ENCODE results near the gene RAPGEF1.
"Not testable (repeated sequence)": the region's sequence is repeated elsewhere in the genome, so short reads cannot be mapped to it uniquely, and the experiment has no call there.

Gene RAPGEF1, protein sequence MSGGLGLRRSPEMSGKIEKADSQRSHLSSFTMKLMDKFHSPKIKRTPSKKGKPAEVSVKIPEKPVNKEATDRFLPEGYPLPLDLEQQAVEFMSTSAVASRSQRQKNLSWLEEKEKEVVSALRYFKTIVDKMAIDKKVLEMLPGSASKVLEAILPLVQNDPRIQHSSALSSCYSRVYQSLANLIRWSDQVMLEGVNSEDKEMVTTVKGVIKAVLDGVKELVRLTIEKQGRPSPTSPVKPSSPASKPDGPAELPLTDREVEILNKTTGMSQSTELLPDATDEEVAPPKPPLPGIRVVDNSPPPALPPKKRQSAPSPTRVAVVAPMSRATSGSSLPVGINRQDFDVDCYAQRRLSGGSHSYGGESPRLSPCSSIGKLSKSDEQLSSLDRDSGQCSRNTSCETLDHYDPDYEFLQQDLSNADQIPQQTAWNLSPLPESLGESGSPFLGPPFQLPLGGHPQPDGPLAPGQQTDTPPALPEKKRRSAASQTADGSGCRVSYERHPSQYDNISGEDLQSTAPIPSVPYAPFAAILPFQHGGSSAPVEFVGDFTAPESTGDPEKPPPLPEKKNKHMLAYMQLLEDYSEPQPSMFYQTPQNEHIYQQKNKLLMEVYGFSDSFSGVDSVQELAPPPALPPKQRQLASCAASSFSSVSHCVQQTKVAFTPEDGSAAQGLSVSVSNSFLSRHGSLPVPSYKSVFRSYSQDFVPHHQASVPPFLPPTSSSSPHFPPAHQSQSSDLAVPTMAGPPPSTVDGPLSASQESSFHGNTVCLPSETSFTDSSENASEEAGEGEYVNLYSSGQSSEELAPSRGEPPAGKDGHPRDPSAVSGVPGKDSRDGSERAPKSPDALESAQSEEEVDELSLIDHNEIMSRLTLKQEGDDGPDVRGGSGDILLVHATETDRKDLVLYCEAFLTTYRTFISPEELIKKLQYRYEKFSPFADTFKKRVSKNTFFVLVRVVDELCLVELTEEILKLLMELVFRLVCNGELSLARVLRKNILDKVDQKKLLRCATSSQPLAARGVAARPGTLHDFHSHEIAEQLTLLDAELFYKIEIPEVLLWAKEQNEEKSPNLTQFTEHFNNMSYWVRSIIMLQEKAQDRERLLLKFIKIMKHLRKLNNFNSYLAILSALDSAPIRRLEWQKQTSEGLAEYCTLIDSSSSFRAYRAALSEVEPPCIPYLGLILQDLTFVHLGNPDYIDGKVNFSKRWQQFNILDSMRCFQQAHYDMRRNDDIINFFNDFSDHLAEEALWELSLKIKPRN (N-terminal part only)

DNA sequence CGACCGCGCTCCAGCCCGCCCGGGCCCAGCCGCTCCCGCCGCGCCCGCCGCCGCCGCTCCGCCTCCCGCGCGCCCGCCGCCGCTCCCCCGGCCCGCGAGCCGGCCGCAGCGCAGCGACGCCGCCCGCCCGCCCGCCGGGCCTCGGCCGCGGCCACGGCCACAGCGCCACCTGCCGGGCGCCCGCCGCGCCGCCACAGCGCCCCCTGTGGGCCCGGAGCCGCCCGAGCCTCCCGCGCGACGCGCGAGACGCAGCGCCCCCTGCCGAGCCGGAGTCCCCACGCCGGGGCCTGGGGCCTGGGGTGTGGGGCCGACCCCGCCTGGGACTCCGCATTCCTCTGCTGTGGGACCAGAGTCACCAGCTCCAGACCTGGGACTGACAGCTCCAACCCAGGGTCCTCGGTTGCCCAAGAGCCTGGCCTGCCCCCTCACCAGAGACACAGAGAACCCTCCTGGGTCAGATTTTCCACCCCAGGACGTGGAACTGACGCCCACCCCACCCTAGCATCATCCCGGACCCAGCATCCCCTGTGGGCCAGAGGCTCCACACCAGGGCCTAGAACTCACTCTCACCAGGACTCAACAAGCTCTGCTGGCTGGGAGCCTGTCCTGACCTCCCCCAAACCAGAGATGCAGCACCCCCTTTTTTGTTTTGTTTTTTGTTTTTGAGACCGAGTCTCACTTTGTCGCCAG is at the start of gene RAPGEF1:
TSS of gene RAPGEF1 (minus strand) at position 118 of the 690 bp plus-strand sequence. CDS start 246 bp downstream, outside the sequence.
- peak; percentile 94 for DNase-seq

DNA sequence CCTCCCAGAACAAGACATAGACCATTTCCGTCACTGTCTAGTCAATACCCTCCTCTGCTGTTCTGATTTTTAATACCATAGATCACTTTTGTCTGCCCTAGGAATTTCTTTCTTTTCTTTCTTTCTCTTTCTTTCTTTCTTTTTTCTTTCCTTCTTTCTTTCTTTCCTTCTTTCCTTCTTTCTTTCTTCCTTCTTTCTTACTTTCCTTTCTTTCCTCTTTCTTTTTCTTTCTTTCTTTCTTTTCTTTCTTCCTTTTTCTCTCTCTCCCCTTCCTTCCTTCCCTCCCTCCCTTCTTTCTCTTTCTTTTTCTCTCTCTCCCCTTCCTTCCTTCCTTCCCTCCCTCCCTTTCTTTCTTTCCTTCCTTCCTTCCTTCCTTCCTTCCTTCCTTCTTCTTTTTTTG is 49.0 kb upstream of the RAPGEF1 start:
- DNase-seq: no peak

DNA sequence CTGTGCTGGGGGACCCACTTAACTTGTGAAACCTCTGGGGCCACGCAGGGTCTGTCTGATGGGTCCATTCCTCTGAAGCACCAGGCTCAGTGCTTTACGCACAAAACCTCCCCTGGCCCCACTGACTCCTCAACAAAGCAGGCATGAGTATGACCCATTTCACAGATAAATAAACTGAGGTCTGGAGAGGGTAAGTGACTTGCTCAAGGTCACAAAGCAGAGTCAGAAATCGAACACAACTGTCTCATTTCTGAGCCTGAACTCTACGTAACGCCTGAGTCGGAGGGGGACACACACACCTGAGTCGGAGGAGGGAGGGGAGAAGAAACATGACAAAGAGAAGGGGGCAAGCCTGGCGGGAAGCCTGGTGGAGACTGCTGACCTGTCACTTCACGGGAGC is 48.0 kb upstream of the RAPGEF1 start:
- DNase-seq: no peak

DNA sequence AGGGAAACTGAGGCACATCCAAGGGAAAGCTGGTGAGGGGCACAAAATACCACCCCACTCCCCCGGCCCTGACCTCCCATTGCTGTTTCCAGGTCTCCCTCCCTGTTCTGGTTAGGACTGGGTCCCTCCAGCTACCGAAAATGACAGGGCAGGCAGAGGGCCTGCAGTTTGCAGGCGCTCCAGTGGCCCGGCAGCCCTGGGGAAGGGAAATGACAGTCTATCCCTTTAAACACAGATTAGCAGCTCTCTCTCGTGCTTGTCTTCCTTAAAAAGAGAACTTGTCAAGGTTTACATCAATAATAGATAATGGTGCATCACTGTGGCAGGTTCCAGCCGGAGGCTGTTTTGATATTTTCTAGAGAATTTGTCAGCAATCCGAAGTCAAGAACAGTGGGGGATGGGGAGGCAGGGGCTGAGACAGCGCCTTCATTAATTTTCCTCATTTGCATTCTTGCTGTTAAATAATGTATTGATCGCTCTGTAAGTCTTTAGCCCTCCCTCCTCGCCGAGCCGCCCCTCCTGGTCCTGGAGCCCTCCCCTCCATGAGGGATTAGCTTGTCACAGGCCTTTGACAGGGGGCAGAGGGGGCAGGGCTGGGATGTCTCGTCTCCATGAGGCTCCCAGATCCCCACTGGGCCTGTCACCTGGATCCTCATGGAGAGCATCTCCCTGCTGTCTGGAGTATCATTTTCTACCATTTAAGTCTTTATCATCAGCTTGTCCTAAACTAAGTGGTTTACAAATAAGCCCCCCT is 45.0 kb upstream of the RAPGEF1 start:
- DNase-seq: no peak

DNA sequence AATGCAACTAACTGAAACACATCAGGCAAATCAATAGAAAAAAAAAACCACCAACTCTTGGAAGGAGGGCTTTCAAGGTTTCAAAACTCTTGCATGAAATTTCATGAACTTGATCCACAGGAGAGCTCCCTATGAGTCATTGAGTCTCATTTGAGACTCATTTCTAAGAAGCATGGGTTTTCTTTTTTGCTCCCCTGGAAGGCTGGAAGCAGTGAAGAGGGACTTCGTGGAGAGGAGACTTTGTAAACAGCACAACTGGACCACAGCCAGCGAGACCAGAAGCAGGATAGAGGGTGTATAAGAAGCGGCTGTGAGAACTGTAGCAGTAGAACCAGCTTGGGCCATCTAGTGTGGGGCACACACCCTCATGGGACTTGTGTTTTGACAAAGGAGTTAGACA is 41.2 kb upstream of the RAPGEF1 start:
- DNase-seq: no peak

DNA sequence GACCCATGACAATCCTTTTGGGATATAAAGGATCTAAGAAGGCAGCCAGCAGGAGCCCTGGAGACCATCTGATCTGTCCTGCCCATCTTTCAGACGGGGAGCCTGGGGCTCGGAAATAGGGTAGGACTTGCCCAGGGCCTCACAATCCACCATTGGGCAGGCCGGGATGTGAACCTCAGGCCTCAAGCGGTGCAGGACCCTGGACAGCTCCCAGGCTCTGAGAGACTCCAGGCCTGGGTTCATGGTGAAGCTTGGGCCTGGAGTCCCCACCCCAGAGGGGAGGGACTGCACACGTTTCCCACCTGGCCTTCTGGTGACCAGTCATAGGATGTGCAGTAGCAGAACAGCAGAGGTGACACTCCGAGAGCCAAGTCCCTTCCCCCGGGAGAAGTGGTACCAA is 36.6 kb upstream of the RAPGEF1 start:
- DNase-seq: no peak

DNA sequence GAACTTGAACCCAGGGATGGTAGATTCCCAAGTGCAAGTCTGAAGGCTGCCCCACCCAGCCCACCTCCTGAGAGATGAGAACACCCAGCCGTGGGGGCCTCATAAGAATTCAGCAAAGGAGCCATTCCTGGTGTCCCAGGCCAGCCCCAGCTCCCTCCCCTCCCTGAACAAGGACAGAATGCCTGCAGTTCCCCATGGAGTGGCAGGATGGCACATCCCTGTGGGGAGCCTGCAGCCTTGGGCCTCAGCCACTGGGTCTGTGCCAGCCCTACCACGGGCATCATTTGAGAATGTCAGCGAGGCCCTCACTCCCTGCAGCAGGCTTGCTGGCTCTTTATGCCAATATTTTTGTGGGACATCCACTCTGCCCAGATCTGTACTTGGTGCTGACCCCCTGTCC is 36.2 kb upstream of the RAPGEF1 start:
- no peak for DNase-seq

DNA sequence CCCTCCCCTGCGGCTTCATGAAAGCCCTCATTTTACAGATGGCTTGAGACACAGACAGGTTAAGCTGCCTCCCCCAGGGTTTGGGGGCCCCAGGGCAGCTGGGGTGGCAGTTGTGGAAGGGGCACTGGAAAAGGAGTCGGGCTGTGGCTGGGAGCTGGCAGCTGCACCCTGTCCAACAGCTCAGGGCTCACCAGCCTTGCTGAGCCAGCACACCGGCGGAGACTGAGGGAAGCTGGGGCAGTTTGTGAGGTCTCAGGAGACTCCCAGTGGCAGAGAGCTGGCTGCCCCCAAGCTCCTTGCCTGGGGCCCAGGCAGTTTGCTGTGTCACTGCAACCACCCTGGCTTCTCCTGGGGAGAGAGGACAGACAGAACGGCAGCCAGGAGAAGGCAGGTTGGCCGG is 34.8 kb upstream of the RAPGEF1 start:
- no peak for DNase-seq

DNA sequence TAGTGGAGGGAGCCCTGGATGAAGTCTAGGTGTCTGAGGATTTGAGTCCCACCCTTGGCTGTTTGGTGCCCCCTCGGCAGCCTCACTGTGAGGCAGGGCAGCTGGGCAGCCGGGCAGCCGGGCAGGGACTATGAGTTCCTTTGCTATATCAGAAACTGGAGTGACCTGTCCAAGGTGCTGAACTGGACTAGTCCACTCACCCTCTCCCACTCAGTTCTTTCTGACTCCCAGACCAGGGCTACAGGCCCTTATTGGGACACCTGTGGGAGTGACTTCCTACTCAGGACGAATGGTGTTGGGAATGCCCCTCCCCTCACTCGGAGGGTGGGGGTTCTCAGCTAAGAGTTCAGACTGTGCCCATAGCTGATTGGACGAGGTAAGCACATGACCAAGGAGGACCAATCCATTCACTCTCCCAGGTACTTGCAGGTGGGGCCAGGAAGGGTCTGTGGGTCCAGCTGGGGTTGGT is 34.1 kb upstream of the RAPGEF1 start:
- DNase-seq: peak; percentile 27

DNA sequence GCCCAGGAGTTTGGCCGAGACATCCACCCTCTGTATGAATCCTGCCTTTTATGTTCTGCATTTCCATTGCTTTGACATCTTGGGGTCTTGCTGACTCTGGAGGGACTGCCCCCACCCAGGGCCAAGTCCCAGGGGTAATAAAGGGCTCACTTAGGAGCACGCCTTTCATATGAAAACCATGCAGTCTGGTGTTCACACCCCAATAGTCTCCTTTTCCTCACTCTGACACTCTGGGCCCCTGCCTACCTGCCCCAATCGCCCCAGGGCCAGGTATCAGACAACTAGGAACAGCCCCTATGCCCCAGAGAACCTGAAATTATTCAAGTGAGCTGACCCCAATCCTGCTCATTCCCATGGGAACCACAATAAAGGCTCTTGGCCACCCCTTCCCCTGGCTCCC is 33.1 kb upstream of the RAPGEF1 start:
- no peak for DNase-seq

DNA sequence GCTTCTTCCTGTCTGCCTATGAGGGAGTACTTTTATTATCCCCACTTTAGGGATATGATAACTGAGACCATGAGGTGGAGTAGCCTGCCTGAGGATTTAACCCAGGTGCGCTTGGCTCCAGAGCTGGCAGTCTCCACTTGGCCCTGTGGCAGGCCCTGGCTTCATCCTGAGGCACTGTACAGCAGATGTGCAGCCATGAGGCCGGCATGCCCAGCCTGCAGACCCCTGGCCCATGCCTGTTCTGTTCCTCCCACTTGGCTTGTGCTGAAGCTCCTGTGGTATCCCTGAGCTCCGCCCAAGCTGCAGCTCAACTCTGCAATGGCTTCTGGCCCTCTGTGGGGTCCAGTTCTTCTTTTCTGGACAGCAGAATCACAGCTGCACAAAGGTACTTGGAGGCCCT is 31.8 kb upstream of the RAPGEF1 start:
- DNase-seq: no peak

DNA sequence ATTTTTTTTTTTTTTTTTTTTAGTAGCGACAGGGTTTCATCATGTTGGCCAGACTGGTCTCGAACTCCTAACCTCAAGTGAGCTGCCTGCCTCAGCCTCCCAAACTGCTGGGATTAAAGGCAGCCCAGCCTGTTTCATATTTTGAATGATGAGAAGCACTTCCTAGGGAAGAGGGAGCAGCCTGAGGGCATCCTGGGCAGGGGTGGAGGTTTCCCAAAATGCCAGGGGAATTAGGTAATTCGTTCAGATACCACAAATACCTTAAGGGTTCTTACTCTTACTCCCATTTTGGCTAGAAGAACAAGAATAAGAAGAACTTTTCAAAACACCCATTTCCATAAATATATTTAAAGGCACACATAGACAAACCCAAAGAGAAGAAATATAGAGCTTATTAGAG is 29.5 kb upstream of the RAPGEF1 start:
- DNase-seq: no peak

DNA sequence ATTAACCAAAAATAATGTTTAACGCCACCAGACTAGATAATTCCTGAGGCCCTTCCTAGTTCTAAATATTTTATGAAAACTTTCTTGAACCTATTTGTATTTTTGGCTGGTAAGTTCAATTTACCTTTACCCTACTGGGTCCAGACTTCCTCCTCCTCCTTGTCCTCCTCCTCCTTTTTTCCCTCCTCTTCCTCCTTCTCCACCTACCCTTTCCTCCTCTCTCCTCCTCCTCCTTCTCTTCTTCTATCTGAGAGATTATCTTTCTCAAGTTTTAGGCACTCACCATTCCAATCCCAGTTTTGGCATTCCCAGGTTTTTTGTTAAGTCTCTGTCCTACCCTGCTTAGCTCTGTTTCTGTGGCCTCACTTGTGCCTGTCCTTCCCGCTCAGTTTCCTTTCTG is 24.7 kb upstream of the RAPGEF1 start:
- DNase-seq: no peak

DNA sequence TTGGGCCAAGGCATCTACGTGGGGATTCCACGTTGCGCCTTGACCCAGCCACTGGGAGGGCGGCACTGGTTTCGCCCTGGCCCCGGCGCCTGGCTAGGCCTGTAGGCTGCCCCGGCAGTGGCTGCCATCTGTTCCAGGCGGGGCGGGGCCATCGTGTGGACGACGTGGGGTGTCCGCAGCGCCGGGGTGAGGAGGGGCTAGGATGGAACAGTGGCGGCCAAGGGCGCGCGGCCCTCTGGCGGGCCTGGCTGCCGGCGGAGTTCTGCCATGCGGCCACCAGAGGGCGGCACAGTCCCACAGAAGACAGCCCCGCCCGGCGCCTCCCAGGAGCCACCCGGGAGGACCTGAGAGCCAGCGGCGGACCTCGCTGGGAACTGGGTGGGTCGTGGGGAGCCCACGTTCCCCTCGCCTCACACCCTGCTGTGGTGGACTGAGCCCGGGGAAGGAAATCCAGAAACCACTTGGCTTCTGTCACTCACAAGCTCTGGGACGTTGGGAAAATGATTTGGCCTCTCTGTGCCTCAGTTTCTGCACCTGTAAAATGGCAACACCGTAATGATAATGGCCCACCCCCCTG is 22.6 kb upstream of the RAPGEF1 start:
- DNase-seq: peak; percentile 82

DNA sequence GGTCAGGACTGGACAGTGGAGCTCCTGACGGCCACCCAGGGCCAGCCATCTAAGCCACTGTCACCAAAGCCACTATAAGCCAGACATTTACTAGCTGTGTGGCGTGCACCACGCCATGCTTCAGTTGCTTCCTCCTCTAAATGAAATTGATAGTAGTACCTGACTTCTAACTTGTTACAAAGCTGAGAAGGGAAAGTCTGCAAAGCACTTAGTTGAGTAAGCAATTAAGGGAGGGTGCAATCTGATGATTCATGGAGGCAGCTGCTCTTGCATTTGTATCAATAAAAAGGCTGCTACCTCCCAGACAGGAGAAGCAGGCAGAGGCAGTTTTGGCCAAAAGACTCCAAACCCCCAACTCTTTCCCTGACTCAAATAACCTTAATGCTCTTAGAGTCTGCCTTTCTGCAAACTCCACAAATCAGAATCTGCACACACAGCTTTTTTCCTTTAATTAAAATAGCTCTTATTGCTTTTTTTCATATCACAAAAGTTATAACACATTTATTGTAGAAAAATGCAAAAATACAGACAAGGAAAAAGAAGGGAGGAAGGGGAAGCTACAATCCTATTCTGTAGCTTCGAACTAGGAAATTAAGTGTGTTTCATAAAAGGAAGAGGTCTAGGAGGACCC is 19.3 kb upstream of the RAPGEF1 start:
- DNase-seq: no peak

DNA sequence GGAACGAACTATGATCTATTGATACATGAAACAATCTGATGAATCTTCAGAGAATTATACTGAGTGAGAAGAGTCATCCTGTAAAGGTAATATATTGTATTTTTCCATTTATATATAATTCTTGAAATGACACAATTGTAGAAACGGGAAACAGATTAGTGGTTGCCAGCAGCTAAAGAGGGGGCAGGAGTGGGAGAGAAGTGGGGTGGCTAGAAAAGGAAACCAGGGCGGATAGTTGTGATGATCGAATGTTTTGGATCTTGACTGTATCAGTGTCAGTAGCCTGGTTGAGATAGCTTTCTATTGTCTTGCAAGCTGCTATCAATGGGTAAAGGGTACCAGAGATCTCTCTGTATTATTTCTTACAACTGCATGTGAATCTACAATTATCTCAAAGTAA is 17.7 kb upstream of the RAPGEF1 start:
- no peak for DNase-seq

DNA sequence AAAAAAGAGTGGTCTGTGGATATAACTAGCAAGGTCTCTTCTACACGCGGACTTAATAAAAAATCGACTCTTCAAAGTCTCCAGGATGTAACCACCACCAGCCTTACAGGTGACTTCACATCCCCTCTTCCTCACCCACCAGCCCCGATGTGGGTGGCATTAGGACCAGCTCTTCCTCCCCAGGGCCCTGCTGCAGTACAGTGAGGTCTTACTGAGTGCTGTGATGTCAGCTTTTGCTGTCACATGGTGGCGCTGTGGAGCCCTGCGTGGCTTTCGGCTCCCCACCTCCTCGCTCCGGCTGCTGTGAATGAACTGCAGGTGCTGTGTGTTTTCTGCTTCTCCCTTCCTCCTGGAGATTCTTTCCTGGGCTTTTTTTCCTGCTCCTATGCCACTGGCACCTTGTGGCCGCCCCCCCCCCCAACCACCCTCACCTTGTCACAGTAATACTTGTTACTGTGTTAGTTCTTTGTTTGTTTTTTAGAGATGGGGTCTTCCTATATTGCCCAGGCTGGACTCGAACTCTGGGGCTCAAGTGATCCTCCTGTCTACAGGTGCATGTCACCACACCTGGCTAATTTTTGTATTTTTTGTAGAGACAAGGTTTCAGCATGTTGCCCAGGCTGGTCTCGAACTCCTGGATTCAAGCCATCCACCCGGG is 15.8 kb upstream of the RAPGEF1 start:
- DNase-seq: peak; percentile 87

DNA sequence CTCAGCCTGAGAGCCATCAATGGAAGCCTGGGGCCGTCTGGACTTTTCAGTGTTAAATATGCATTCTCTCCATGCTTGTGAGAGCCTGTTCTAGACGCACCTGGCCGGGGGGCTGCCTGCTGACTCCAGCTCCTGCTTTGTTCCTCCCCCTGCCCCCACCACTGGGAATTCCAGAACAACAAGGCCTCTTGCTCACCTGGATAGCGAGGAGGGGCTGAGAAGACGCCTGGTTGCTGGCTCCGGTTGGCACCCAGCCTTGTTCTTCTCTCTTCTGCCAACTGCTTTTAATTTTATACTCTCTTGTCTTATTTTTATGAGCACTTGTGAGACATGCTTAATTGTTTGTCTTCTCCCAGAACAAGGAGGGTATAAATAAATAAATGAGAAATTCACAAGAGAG is 15.0 kb upstream of the RAPGEF1 start:
- no peak for DNase-seq

DNA sequence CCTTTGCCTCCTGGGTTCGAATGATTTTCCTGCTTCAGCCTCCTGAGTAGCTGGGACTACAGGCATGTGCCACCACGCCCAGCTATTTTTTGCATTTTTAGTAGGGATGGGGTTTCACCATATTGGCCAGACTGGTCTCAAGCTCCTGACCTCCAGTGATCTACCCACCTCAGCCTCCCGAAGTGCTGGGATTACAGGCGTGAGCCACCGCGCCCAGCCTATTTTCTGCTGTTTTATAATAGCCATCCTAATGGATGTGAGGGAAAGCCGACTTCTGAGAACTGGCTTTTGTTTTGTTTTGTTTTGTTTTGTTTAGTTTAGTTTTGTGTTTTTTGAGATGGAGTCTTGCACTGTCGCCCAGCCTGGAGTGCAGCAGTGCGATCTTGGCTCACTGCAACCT is 13.9 kb upstream of the RAPGEF1 start:
- DNase-seq: not testable (repeated sequence)

DNA sequence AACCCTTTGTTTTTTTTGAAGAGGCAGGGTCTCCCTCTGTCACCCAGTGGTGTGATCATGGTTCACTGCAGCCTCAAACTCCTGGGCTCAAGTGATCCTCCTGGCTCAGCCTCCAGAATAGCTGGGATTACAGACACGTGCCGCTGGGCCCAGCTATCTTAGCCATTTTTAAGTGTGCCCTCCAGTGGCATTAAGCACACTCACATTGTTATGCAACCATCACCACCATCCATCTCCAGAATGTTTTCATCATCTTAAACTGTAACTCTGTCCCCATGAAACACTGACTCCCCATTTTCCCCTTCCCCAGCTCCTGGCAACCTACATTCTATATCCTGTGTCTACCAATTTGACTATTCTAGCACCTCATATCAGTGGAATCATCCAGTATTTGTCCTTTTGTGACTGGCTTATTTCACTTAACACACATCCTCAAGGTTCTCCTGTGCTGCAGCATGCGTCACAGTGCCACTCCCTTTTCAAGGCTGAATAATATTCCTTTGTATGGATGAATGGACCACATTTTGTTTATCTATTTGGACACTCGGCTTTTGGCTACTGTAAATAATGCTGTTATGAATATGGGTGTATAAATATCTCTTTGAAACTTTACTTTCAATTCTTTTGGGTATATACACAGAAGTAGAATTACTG is 12.5 kb upstream of the RAPGEF1 start:
- DNase-seq: no peak

Measured in activated T-cell treated with anti-CD3 and anti-CD28 coated beads, Interleukin-2, amount 50 U/mL, for 1 hour (primary cell).